ENCODE data around the gene CHAC1. TPM values are rescaled to one million over a fixed set of nuclear protein-coding genes. Genes with fewer than 3 reads are reported as not detected.
"Not testable (repeated sequence)": the region's sequence is repeated elsewhere in the genome, so short reads cannot be mapped to it uniquely, and the experiment has no call there.

CHAC1 gene
- total RNA-seq, 6 experiments from 2014 or later: 0.22 to 11.6 (median 0.97) TPM

DNA sequence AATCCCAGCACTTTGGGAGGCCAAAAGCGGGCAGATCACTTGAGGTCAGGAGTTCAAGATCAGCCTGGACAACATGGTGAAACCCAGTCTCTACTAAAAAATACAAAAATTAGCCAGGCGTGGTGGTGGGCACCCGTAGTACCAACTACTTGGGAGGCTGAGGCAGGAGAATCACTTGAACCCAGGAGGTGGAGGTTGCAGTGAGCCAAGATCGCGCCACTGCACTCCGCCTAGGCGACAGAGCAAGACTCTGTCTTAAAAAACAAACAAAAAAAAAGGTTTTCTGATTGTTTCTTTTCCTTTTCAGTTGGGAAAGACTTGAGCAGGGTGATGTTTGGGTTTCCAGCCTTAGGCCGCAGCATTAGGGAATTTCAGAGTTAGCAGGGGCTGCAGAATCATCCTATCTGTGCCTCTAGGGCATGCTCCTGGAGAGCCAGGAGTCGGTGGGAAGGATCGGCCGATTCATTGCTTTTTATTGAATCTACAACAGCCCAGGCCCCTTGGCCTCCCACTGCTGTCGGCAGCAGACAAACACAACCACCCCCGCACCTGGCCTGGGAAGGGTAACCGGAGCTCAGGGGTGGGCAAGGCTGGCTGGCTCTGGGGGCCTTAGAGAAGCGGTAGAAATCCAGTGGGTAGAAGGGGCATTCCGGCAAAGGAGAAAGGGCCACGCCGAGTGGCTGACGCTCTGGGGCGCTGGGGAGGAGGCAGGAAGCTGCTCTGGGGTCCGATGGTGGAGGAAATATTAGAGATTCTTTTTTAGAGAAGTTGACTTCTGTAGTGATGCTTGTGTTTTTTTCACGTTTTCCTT is 6.3 kb downstream of the CHAC1 start:
- no peak for ATAC-seq
- DNase-seq: no peak
- Histone ChIP-seq H3K27ac (no peak overlapping the region), H3K36me3 (no peaks in the 10 kb centered on the region), H3K9me3 (no peaks in the 10 kb centered on the region), H3K4me3 (no peak overlapping the region), H3K4me1 (no peaks in the 10 kb centered on the region), H3K27me3 (no peaks in the 10 kb centered on the region)
- intact Hi-C loops (cut with DNase I): no loop called here
- TF ChIP-seq POLR2A (IDR thresholded peaks at IDR 0.05) (no peak), CTCF (IDR thresholded peaks at IDR 0.05) (no peak)
- WGBS (ENCODE audit: insufficient coverage, low coverage, low lambda C conversion rate, missing lambda C conversion rate): 79% methylated on average over 14 of the region's 22 CpGs

GRCh38 chr15:40960151-40960885 is 7.0 kb downstream of the CHAC1 start:
- intact Hi-C loops (cut with DNase I): no loop called here
- Histone ChIP-seq H3K36me3 (no peaks in the 10 kb centered on the region), H3K4me3 (no peak overlapping the region), H3K4me1 (no peaks in the 10 kb centered on the region), H3K27me3 (no peaks in the 10 kb centered on the region), H3K27ac (no peak overlapping the region), H3K9me3 (no peaks in the 10 kb centered on the region)
- TF ChIP-seq POLR2A (IDR thresholded peaks at IDR 0.05): no peak
- TF ChIP-seq CTCF (IDR thresholded peaks at IDR 0.05): no peak
- no peak for DNase-seq
- no peak for ATAC-seq
- WGBS (ENCODE audit: insufficient coverage, low coverage, low lambda C conversion rate, missing lambda C conversion rate): 92% methylated on average over 10 of the region's 16 CpGs

DNA sequence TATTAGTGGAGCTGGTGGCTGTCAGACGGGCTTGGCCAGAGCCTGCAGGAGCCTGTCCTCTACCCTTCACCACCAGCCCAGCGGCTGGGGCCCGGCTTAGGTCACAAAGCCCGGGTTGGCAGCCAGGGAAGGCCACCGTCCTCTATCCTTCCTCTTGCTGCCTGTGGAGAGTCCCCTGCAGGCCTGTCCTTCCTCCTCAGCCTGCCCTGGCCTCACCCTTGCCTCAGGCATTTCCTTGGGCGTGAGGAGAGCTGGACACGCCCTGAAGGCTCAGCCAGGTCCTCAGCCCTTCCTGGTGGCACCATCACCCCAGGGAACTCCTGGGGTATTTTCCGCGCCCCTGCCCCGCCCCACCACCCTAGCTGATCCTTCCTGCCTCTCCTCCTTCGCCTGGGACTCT is 7.7 kb downstream of the CHAC1 start:
- no peaks in the 10 kb centered on the region for H3K36me3 ChIP-seq
- DNase-seq (no peak), ATAC-seq (peak in 3 of 4 donors; percentile 7 to 31 (median 13))
- H3K4me1 ChIP-seq: peaks cover 0 to 1% (median 0%) of the 10 kb centered on the region in 4 donors
- no peak overlapping the region for H3K27ac ChIP-seq
- no peaks in the 10 kb centered on the region for H3K9me3 ChIP-seq
- H3K4me3 ChIP-seq: no peak overlapping the region
- intact Hi-C loops (cut with DNase I): no loop called here
- WGBS (ENCODE audit: insufficient coverage, low coverage, low lambda C conversion rate, missing lambda C conversion rate): 95% methylated on average over 4 of the region's 11 CpGs
- H3K27me3 ChIP-seq: no peaks in the 10 kb centered on the region
- no peak for TF ChIP-seq CTCF (IDR thresholded peaks at IDR 0.05)
- TF ChIP-seq POLR2A (IDR thresholded peaks at IDR 0.05): no peak

DNA sequence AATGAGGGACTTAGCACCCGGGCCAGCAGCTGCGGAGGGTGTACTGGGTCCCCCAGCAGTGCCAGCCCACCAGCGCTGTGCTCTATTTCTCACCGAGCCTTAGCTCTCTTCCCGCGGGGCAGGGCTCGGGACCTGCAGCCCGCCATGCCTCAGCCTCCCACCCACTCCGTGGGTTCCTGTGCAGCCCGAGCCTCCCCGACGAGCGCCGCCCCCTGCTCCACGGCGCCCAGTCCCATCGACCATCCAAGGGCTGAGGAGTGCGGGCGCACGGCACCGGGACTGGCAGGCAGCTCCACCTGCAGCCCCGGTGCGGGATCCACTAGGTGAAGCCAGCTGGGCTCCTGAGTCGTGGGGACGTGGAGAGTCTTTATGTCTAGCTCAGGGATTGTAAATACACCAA is 8.5 kb downstream of the CHAC1 start:
- intact Hi-C loops (cut with DNase I); H3K27ac ChIP-seq; H3K4me3 ChIP-seq; H3K36me3 ChIP-seq; DNase-seq; H3K4me1 ChIP-seq; ATAC-seq; H3K27me3 ChIP-seq; H3K9me3 ChIP-seq: not testable (repeated sequence)
- WGBS (ENCODE audit: insufficient coverage, low coverage, low lambda C conversion rate, missing lambda C conversion rate): no CpG with 5 or more reads among the region's 25 CpGs

DNA sequence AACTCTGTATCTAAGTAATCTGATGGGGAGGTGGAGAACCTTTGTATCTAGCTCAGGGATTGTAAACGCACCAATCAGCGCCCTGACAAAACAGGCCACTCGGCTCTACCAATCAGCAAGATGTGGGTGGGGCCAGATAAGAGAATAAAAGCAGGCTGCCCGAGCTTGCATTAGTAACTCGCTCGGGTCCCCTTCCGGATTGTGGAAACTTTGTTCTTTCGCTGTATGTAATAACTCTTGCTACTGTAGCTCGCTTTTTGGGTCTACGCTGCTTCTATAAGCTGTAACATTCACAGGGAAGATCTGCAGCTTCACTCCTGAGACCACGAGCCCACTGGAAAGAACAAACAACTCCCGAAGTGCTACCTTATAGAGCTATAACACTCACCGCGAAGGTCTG is 9.0 kb downstream of the CHAC1 start:
- H3K4me1 ChIP-seq; H3K36me3 ChIP-seq; H3K4me3 ChIP-seq; DNase-seq; intact Hi-C loops (cut with DNase I); H3K27me3 ChIP-seq; H3K27ac ChIP-seq; ATAC-seq; H3K9me3 ChIP-seq: not testable (repeated sequence)
- 95% methylated on average over 9 of the region's 14 CpGs for WGBS (ENCODE audit: insufficient coverage, low coverage, low lambda C conversion rate, missing lambda C conversion rate)

Measured in right lobe of liver (tissue), 6 donors.